NCI-H187 (cell line): ENCODE measurements around the gene KRT4.

Experiments
- DNase-seq, 2 experiments: peaks; one replicate each; lab custom pipeline; 2025; lab: John Stamatoyannopoulos, UW

The KRT4 gene

DNA sequence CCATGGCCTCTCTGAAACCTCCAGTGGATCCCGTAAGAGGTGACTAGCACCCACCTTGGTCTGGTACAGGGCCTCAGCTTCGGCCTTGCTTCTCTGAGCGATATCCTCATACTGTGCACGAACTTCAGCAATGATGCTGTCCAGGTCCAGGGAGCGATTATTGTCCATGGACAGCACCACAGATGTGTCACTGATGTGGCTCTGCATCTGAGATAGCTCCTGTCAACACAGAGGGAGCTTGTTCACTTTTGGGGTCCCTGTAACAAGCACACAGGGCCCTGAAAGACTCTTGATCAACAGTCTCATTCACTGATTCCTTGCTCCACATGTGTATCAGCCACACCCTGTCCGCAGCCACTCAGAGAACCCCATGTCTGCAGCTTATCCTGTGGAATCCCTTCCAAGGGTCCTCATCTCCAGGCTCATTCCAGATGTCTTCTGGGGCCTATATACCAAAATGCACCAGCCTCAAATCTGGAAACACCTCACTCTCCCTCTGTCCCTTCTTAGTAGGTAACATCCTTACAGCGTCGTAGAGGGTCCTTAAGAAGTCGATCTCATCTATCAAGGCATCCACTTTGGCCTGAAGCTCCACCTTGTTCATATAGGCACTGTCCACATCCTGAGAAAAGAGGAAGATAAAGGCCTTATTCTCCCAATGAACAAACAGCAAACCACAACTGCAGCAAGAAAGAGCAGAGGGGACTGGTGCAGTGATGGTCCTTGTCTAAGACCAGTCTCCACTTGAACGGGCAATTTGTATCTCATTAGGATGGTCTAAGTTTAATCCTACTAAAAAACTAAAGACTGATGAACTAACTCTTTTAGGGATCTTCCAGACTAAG is 21.5 kb downstream of the KRT4 start:
- DNase-seq = no peak

DNA sequence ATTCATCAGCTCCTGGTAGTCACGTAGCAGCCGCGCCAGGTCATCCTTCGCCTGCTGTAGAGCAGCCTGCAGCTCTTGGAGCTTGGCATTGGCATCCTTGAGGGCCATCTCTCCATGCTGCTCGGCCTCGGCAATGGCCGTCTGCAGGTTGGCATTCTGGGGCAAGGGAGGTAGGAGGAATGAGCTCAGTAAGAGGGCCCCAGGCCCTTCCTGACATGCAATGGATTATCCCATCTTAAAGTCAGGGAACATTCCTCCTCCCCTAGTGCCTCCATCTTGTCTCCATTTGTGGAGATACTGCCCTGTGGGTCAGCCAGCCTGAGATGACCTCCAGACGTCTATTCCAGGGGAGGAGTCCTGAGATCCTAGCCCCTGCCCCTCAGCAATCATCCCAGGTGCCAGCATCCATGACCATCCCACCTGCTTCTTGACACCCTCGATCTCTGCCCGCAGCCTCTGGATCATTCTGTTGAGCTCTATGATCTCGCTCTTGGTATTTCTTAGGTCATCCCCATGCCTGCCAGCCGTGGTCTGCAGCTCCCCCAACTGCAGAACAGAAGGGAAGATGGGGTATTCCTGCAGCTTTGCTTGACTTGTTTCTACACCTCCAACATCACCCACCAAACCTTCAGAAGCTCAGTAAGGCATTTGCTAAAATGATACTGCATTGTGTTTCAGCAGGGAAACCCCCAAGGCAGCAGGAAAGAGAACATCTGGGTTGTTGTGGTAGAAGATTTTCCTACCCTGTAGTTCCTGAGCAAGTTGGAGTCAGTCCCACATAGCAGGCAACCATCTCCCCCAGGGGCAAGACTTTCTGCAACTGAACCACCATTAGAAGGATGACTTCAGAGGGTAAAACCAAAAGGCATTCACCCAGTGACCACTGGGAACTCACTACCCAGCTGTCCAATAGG is 22.4 kb downstream of the KRT4 start:
- DNase-seq = no peak

DNA sequence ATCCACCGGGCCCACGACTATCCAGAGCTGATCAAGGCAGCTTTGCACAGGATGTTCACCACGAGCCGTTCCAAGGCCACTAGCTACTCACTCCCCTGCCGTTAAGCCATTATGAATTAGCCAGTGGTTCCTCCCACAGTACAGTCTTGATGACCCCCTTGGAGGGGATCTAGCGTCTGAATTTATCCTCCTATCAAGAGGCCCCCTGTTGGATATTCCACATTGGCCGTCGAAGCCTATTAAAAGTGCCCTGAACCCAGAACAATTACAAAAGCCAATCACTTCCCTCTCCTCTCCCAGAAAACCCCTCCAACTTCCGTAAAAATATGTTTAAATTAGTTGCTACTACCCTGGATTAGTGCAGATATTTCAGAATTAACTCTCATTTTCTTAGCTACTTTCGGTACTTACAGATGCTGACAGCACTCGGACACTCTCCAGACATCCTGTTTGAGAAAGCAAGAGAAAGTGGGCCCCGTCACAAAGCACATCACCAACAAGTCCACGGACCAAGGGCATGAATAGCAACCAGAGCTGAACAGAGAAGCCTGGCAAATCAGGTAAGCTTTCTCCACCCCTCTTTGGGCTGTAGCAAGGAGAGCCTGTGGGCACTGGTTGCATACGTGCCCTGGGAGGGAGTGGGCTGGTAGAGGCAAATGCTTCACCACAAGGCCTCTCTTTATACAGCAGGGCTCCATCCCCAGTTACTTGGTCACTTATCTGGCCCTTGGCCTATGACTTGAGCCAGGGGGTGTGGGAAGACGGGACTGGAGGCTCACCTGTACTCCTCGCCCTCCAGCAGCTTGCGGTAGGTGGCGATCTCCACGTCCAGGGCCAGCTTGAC is 23.3 kb downstream of the KRT4 start:
- DNase-seq = no peak

DNA sequence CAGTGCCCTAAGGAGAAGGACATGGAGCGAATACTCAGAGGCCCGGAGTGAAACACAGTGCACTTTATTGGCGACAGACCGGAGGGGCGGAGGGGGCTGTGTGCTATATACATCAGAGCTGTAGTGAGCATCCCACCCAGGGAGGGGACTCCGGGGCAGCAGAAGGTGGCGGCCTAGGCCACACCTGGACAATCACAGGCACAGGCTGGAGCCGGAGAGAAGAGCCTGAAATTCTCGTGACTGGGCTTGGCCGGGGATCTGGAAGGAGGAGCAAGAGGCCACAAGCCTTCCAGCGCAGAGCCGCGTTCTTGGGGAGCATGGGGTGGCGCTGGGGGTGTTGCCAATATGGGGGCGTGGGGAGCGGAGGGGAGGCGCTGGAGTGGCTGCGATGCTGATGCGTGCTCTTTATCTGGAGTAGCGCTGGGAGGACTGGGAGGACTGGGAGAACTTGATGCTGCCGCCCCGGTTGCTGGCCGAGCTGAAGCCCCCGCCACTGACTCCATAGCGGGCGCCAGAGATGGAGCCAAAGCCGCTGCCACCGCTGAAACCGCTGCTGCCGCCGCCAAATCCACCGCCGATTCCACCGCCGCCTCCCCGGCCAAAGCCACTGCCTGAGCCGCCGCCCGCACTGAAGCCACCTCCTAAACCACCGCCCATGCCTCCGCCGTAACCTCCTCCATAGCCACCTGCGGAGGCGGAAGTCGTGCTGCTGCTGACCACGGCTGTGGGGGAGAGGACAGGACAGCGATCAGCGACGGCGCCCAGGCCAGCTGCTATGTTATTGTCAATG is 24.1 kb downstream of the KRT4 start:
- DNase-seq = no peak

DNA sequence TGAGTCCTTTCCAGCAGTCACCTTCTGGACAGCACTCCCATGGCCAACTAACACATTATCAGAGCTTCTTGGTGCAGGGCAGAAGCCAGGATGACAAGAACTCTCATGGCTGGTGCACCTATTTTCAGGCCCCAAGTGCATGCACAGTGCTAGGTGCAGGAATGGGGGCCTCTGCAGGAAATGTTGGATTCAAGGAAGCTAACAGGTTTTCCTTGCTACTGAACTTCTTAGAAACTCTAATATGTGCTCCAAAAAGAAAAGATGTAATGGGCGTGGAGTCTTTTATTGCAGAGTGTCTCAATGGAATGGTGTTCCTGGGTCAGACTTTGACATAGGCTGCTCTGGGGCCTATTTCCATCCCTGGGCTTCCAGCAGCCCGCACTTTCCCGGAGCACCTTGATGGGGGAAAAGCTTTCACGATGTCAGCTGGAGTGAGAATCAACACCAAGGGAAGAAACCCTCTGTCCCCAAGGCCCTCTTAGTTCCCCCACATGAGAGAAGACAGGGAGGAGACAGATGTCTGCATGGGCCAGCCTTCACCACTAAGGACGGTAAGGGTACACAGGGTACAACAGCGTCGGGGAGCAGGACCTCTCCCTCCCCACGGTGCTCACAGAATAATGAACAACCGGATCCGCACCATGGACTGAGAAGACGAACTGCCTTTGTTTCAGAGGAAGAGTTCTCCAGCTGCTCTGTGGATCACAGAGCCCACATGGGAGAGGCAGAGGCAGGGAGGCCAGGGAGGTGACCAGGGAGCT is 24.9 kb downstream of the KRT4 start:
- DNase-seq = no peak

GRCh38 chr12:52788192-52788875 is 25.6 kb downstream of the KRT4 start:
- no peak for DNase-seq

DNA sequence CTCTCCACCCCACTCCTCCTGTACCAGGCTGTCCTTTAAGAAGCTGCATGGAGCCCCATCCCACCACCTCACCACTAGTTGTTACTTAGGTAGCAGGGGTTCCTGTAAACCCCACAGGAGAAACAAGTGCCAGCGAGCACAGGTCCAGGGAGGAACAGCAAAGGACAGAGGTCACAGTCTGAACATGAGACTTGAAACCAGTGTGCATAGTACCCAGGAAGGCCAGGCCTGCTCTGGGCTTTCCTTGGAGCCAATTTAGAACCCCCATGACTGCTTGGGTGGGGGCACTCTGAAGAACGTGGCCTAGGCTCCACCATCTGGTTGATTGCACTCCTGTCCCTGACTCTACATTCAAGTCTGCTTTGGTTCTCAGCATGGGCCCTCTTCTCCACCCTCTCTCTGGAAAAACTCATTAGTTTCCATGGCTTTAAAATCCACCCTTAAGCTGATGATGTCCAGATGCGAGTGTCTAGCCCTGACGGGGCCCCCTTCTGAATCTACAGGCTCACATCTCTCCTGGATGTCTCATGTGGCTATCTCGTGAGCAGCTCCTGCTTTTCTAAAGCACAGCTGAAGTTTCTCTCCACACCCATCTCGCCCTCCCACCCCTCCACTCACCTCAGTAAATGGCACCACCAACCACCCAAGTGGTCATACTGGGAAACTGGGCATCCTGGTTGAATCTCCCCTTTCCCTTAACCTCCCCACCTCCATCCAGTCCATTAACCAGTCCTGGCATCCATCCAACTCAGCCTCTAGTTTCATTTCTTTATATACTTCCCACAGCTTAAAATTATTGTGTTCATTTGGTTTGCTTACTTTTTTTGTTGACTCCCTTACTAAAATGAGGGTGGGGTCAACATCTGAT is 26.4 kb downstream of the KRT4 start:
- no peak for DNase-seq

GRCh38 chr12:52784909-52785308 is 29.0 kb downstream of the KRT4 start:
- DNase-seq = no peak

- no peak for DNase-seq
These were observed 30.2 kb downstream of the KRT4 start for GRCh38 chr12:52783563-52784316.

DNA sequence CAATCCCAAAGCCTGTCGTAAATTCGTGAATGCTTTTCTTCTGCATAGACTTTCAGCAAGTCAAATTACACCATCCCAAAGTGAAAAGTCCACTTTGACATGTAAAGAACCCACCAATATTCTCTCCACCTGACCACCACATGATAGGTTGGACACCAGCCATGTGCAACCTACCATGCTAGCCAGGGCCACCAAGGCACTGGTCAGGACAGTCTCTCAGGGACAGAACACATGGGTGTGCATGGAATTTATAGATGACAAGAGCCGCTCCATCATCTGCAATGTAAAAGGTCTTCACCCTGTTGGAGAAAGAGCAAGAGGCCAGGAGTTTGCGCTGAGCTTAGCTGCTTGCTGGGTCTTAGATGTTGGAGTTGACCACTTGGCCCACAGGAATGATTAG is 31.4 kb downstream of the KRT4 start:
- DNase-seq = no peak

- no peak for DNase-seq
These were observed 32.4 kb downstream of the KRT4 start for GRCh38 chr12:52781399-52782082.

- DNase-seq = no peak
These were observed 34.0 kb downstream of the KRT4 start for GRCh38 chr12:52779914-52780313.

- DNase-seq = no peak
These were observed 35.1 kb downstream of the KRT4 start for GRCh38 chr12:52778833-52779232.

- no peak for DNase-seq
These were observed 36.4 kb downstream of the KRT4 start for GRCh38 chr12:52777566-52777965.

DNA sequence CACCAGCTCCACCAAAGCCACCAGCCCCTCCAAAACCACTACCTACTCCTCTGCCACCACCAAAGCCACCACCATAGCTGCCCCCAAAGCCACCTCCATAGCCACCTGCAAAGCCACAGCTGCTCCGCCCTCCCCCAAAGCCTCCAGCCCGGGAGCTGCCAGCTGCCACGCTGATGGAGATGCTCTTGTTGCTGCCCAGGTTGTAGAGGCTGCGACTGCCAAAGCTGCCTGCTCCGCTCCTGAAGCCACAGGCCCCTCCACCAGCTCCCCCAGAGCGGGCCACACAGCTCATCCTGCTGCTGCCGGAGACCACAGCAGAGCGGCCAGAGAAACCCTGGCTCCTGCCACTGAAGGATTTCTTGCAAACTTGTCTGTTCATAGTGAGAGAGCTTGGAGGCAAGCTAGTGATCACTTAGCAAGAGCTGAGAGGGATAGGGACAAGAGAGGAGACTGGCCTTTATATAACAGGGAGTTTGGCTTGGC is 37.0 kb downstream of the KRT4 start, which contains the start of gene KRT76:
KRT76 (minus strand) TSS at position 433 of the 483 bp plus-strand sequence; CDS start at position 379, 54 bp downstream.
- DNase-seq = no peak

DNA sequence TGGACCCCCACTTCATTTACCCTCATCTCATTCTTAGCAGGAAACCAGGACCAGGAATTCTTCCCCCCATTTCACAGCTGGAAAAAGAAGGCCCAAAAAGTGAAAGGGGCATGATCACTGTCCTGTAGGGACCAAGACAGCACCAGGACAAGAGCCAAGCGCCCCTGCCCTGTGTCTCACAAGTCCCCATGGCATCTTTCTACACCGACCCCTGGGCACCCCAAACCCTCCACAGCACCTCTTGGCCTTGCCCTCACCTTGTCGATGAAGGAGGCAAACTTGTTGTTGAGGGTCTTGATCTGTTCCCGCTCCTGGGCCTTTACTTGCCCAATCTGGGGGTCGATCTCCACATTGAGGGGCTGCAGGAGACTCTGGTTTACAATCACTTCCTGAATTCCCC is 37.5 kb downstream of the KRT4 start:
- no peak for DNase-seq

DNA sequence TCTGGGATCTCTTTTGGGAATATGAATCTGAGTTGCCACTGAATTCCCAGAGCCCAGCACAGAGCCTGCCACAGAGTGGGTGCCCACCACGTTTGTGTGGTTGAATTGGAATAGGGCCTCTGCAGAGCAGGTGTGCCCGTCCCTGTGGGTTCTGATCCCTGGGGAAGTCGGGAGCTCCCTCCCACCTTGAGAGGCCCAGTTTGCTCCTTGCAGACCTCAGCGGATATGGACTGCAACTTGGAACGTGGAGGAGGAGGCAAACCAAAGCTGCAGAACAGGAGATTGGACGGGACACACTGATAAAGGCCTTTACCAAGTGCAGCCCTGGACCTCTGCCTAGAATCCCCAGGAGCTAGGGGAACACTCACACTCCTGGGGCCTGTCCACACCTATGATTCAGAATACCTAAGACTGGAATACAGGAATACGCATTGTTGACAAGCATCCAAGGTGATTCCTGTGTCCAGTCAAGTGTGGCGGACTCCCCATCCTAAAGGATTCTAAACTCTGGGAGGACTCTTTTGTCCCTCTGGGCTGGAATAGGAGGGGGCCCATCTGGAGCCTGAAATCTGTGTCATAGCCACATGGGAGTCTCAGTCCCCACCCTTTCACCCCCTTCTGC is 39.2 kb downstream of the KRT4 start:
- no peak for DNase-seq
